SU-DHL-6 (cell line): ENCODE results near the gene STAC.

Source experiments
- H2AFZ ChIP-seq: fragments of 200-600 bp; sonication (generic); 2 replicates; pipeline ENCODE4 v1.6.1; 2014; ENCODE audit warnings: low read depth, mild to moderate bottlenecking, moderate library complexity, mixed read lengths, antibody characterized with exemption, low read length; ENCODE audit not compliant: severe bottlenecking
- H3F3A ChIP-seq: fragments of 200-600 bp; shearing (Covaris generic); 2 replicates; pipeline ENCODE4 v1.6.0; 2016; ENCODE audit warnings: antibody characterized with exemption, mild to moderate bottlenecking; ENCODE audit not compliant: insufficient read depth
- H3K27ac ChIP-seq: fragments of 200-600 bp; sonication (generic); 2 replicates; pipeline ENCODE4 v1.5.1; 2016; ENCODE audit warnings: low read depth, mild to moderate bottlenecking, low read length, moderate library complexity, mixed read lengths
- H3K27me3 ChIP-seq: fragments of 200-600 bp; sonication (generic), shearing (Covaris generic); 2 replicates; pipeline ENCODE4 v1.6.0; 2014; ENCODE audit warnings: mild to moderate bottlenecking, low read length
- H3K36me3 ChIP-seq: fragments of 200-600 bp; sonication (generic); 2 replicates; pipeline ENCODE4 v1.6.1; 2014; ENCODE audit warnings: mild to moderate bottlenecking, low read length, mixed read lengths
- H3K4me2 ChIP-seq: fragments of 300-600, 200-600 bp; shearing (Covaris generic), sonication (generic); 2 replicates; pipeline ENCODE4 v1.6.0; 2014; ENCODE audit warnings: low read length, low read depth, mild to moderate bottlenecking; ENCODE audit not compliant: poor library complexity, severe bottlenecking
- H3K4me3 ChIP-seq: fragments of 200-600 bp; sonication (generic); 2 replicates; pipeline ENCODE4 v1.5.1; 2014; ENCODE audit warnings: antibody characterized with exemption, low read length, mild to moderate bottlenecking, mixed read lengths; ENCODE audit not compliant: insufficient read depth, poor library complexity, severe bottlenecking
- H3K79me2 ChIP-seq: fragments of 200-600 bp; sonication (generic); 2 replicates; pipeline ENCODE4 v1.6.1; 2014; ENCODE audit warnings: mild to moderate bottlenecking, low read length, moderate library complexity; ENCODE audit not compliant: insufficient read depth
- H3K9ac ChIP-seq: fragments of 200-600 bp; sonication (generic); 2 replicates; pipeline ENCODE4 v1.7.0; 2014; ENCODE audit warnings: mild to moderate bottlenecking, low read length
- H3K9me2 ChIP-seq: fragments of 200-600 bp; sonication (generic); replicated peaks from 2 replicates; pipeline ENCODE4 v1.6.1; 2014; ENCODE audit warnings: low read length; ENCODE audit not compliant: insufficient read depth
- H3K9me3 ChIP-seq: fragments of 200-600 bp; sonication (generic); 2 replicates; pipeline ENCODE4 v1.6.1; 2014; ENCODE audit warnings: low read length, mixed read lengths; ENCODE audit not compliant: insufficient read depth
- H4K20me1 ChIP-seq: fragments of 200-600 bp; sonication (generic); 2 replicates; pipeline ENCODE4 v1.6.1; 2014; ENCODE audit warnings: low read depth, mild to moderate bottlenecking, antibody characterized with exemption, low read length, moderate library complexity, mixed read lengths
- EZH2phosphoT487 ChIP-seq: fragments of 200-600 bp; sonication (generic), shearing (Covaris generic); conservative IDR thresholded peaks from 2 replicates; pipeline ENCODE4 v1.6.1; 2018; ENCODE audit warnings: mild to moderate bottlenecking, antibody characterized with exemption, low read length, moderate library complexity, mixed read lengths
- TF ChIP-seq, protein P1 (sequence below): fragments of 200-600 bp; sonication (generic); IDR thresholded peaks from one replicate; pipeline ENCODE4 v1.5.1; 2017; ENCODE audit warnings: antibody characterized with exemption, mild to moderate bottlenecking, low read length, moderate library complexity; ENCODE audit not compliant: insufficient read depth, poor library complexity, severe bottlenecking

The STAC gene

DNA sequence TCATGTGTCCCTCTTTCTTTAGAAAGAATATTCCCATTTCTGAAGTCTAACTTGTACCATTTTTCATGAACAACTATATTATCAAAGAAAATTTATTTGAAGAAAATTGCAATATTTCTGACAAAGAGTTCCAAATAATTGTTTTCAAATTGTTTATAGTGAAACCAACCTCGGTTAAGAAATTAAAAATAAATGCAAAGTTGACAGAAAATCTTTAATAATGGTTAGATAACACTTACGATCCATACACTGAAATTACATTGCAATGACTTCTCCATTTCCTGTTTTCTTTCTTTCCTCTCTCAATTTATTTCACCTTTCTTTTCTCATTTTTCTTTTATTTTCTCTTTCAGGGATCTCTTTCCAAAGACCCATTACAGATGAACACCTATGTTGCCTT, 125.1 kb downstream of the STAC start:
- Histone ChIP-seq H3K9me3 (no peaks in the 10 kb centered on the region), H4K20me1 (no peaks in the 10 kb centered on the region), H3K4me3 (no peak overlapping the region), H3K9ac (no peak overlapping the region), H3K36me3 (no peaks in the 10 kb centered on the region), H2AFZ (no peak overlapping the region), H3F3A (no peaks in the 10 kb centered on the region), H3K27me3 (no peaks in the 10 kb centered on the region), H3K9me2 (no peaks in the 10 kb centered on the region), H3K4me2 (no peak overlapping the region), H3K27ac (no peak overlapping the region), H3K79me2 (no peaks in the 10 kb centered on the region)
- TF ChIP-seq EZH2phosphoT487, result no peak
- TF ChIP-seq, protein P1, sequence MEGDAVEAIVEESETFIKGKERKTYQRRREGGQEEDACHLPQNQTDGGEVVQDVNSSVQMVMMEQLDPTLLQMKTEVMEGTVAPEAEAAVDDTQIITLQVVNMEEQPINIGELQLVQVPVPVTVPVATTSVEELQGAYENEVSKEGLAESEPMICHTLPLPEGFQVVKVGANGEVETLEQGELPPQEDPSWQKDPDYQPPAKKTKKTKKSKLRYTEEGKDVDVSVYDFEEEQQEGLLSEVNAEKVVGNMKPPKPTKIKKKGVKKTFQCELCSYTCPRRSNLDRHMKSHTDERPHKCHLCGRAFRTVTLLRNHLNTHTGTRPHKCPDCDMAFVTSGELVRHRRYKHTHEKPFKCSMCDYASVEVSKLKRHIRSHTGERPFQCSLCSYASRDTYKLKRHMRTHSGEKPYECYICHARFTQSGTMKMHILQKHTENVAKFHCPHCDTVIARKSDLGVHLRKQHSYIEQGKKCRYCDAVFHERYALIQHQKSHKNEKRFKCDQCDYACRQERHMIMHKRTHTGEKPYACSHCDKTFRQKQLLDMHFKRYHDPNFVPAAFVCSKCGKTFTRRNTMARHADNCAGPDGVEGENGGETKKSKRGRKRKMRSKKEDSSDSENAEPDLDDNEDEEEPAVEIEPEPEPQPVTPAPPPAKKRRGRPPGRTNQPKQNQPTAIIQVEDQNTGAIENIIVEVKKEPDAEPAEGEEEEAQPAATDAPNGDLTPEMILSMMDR, result no peak

DNA sequence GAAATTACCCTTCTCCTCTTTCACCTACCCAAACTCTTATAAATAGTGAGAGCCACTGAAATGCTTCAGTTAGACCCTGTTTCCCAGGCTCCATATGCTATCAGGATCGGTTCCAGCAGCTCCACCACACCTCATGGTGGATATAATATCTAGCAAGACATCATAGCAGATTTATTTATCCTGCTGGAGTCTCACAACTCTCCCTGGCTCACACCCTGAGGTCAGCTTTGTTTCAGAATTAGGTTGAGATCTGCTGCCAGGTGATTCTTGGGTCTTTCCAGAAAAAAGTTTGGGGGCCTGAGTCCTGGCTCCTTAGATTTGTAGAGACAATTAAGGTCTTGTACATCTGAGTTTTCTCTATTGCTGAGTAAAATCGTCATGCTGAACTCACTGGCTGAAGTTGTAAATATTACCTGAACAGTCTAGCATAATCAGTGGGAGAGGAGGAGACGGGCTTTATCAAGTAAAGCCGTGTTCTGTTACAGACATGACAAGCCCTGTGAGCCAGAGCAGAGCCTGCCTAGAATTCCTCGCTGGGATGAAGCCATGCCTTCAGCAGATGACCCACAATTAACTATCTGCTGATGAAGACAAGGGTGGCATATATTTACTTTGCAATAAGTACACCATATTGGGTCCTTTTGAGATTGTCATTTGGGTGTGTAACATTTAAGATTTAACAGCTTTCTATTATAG, 131.6 kb downstream of the STAC start:
- Histone ChIP-seq H3K36me3 (no peaks in the 10 kb centered on the region), H3K9me3 (no peaks in the 10 kb centered on the region), H3K79me2 (no peaks in the 10 kb centered on the region), H3K4me3 (no peak overlapping the region), H2AFZ (no peak overlapping the region), H3K4me2 (no peak overlapping the region), H4K20me1 (no peaks in the 10 kb centered on the region), H3F3A (no peaks in the 10 kb centered on the region), H3K9ac (no peak overlapping the region), H3K9me2 (no peaks in the 10 kb centered on the region), H3K27ac (no peak overlapping the region), H3K27me3 (no peaks in the 10 kb centered on the region)
- TF ChIP-seq, protein P1, result no peak
- TF ChIP-seq EZH2phosphoT487, result no peak

DNA sequence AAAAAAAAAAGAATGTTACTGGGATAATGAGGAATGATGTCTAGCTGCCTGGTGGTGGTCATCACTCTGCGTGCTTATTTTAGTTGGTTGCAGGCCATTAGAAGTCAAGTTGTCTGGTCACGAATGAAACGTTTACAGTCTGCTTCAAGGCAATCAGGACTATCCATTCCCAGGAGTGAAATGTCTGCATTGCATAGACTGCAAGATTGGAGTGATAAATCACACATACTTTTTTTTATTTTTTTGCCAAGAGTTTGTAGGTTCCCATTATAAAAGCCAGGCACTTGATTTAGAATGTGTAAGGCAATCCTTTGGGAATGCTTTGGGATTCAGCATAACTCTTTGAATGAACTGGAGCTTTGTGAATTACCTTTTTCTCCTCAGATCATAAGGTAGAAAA, 132.3 kb downstream of the STAC start:
- Histone ChIP-seq H3F3A (no peaks in the 10 kb centered on the region), H3K9ac (no peak overlapping the region), H3K9me3 (no peaks in the 10 kb centered on the region), H3K79me2 (no peaks in the 10 kb centered on the region), H3K9me2 (no peaks in the 10 kb centered on the region), H3K27ac (no peak overlapping the region), H4K20me1 (no peaks in the 10 kb centered on the region), H3K4me2 (no peak overlapping the region), H2AFZ (no peak overlapping the region), H3K4me3 (no peak overlapping the region), H3K36me3 (no peaks in the 10 kb centered on the region), H3K27me3 (no peaks in the 10 kb centered on the region)
- TF ChIP-seq, protein P1, result no peak
- no peak for TF ChIP-seq EZH2phosphoT487
